A549 (cell line): ENCODE data around the gene BZW1.

Experiments
- CTCF ChIP-seq: fragments of >200 bp; sonication (Bioruptor Twin); formaldehyde crosslinking; IDR thresholded peaks from 3 replicates; pipeline ENCODE4 v1.5.1; 2016
- HES2 ChIP-seq: fragments of >200 bp; sonication (Bioruptor Twin); formaldehyde crosslinking; IDR thresholded peaks from 2 replicates; pipeline ENCODE4 v1.6.1; 2016
- KDM1A ChIP-seq: fragments of 200-600 bp; sonication (generic); IDR thresholded peaks from 2 replicates; pipeline ENCODE4 v1.6.1; 2016; ENCODE audit warnings: low read depth, mild to moderate bottlenecking
- ZFP36 ChIP-seq: fragments of 450-650 bp; IDR thresholded peaks from 2 replicates; pipeline ENCODE4 v1.6.1; 2014; ENCODE audit warnings: borderline replicate concordance; ENCODE audit not compliant: partially characterized antibody

GRCh38 chr2:200861617-200862155 is 50.0 kb downstream of the BZW1 start:
- TF ChIP-seq KDM1A (no peak), HES2 (no peak), CTCF (no peak), ZFP36 (no peak)
